ELR (cell line): ENCODE results near the gene NMRK2.
A peak's percentile ranks its signal among the peaks of the same experiment; 100 is the strongest.
"Not testable (repeated sequence)": the region's sequence is repeated elsewhere in the genome, so short reads cannot be mapped to it uniquely, and the experiment has no call there.

ENCODE experiments used
- DNase-seq: peaks from one replicate; pipeline ENCODE4 v3.0.0-alpha.2; 2015; ENCODE audit warnings: low read depth

NMRK2 gene

DNA sequence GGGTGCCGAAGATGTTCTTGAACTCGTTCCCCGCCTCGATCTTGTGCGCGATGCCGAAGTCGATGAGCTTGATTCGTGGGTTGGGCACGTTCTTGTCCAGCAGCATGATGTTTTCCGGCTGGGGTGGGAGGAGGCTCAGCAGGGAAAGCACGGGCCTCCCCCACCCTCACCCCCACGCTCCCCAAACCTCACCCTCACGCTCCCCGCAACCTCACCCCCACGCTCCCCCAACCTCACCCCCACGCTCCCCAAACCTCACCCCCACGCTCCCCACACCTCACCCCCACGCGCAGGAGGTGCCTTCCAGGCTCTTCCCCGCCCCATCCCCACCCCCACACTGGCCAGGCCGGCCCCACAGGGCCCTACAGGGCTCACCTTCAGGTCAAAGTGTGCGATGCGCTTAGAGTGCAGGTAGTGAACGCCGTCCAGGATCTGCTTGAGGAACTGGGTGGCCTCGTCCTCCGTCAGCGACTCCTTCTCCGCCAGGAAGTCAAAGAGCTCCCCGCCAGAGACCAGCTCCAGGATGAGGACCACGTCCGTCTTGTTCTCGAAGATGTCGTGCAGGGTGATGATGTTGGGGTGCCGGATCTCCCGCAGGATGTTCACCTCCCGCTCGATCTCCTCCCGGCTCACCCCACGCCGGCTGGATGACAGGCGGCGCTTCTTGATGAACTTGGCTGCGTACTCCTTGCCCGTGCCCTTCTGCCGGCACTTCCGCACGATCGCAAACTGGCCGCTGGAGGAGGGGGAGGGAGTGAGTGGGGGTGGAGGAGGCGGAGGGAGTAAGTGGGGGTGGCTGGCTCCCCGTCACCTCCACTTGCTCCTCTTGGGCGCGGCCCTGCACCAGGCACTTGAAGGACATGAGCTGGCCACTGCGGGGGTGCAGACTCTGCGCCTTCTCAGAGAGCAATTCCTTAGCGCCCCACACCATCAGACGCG is 31.7 kb downstream of the NMRK2 start:
- DNase-seq = no peak

DNA sequence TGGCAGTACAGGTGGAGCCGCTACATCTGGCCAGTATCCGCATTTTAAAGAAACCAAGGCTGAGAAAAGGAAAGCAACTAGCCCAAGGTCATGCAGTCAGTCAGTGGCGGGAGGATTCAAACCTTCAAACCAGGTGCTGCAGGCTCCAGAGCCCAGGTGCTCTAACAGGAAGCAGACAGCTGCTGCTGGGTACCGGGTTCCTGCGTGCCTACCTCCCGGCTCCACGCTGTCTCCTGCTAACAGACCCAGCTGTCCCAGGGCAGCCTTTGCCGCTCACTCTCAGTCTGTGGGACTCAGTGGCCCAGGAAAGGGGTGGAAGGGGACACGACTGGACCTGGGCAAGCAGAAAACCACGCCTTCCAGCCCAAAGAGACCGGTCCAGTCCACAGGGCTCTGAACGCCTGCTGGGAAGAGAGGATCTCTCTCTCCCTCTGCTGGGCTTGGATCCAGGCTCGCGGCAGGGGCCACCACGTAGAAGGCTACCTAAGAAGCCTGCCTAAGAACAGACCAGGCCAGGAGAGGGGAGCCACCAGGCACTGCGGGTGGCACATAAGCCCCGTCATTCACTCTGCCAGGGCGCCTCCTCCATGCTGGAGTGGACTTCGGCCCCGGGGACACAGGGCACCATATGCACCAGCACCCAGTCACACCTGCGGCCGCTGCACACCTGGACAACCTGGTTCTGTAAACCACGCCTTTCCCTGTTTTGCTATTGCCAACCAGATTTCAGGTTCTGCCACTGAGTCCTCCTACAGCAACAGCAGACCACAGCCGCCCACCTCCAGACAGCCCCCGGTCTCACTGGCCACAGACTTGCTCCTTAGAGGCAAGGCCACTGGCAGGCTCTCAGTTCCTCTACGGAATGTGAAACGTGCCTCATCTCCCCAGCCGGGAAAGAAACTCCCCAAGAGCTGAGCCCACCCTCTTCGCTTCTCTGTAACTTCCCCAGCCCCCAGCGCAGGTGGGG is 33.5 kb downstream of the NMRK2 start:
- DNase-seq = no peak

DNA sequence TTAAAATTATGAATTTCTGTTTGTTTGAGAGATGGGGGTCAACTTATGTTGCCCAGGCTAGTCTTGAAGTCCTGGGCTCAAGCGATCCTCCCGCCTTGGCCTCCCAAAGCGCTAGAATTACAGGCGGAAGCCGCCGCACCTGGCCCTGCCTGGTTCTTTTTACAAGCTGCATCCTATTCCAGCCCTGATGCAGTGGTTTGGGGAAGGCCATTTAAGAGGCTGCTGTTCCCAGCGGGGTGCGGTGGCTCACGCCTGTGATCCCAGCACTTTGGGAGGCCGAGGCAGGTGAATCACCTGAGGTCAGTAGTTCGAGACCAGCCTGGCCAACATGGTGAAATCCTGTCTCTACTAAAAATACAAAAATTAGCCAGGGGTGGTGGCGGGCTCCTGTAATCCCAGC is 35.1 kb downstream of the NMRK2 start:
- DNase-seq = not testable (repeated sequence)

DNA sequence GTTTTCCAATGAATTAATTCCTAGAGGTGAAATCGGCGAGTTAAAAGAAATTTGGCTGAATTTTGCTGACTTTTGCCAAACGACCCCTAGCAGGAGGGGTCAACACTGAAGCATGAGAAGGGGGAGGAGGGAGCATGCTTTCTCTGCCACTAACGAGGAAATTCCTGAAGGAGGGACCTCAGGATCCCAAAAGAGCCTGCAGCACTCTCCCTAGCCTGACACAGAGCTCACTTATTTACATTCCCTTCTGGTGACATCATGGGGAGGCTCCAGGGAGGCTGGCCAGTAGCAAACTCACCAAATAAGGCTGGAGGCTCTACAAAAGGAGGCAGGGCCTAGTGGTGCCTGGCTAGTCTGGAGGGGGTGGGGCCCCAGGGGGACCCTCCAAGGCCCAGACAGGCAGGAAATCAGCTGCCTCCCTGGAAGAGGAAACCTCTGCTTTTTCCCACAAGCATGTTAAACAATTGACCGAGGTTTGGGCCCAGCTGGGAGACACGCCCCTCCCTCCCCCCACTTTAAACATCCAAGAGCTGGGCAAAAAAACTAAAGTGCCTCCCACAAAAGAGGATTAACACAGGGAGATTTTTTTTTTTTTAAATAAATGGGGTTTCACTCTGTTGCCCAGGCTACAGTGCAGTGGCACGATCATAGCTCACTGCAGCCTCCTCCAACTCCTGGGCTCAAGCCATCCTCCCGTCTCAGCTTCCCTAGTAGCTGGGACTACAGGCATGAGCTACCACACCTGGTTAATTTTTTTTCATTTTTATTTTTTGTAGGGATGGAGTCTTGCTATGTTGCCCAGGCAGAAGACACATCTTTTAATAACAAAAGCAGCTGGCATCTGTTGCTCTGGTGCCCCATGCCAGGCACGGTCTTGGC is 35.9 kb downstream of the NMRK2 start:
- peak; percentile 100 for DNase-seq

DNA sequence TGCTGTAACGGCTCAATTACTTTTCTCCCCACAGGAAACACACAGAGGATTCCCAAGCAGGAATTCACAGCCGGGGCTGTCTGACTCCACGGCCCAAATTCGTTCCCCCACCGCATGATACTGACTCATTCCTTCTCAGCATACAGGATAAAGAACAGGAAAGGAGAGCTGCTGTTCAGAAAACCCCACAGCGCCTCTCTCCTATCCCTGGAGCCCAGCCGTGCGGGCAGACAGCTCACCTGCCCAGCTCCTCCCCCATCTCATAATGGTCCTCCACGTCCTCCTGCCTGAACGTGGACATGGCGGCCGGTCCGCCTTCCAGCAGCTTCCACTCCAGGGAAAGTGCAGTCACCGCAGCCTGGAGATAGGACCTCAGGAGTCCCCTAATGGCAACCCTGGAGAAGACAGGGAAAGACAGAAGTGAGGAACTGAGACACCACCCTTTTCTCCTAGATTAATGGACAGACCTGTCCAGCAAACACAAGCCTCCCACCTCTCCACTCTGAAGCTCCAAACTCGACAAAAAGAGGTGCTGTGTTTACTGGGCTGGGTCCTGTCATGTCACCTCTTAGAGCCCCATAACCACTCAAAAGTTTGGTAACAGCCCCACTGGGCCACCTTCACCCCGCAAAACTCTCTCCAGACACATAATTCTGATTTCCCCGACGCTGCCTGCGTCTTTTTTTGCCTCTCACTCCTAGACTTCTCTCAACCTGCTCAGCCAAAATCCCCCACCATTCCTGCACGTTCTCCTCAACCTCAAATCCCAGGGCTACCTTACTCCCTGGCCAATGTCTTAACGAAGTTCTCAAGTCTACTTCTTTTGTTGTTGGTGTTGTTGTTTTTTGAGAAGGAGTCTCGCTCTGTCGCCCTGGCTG is 36.8 kb downstream of the NMRK2 start:
- DNase-seq = peak; percentile 95

DNA sequence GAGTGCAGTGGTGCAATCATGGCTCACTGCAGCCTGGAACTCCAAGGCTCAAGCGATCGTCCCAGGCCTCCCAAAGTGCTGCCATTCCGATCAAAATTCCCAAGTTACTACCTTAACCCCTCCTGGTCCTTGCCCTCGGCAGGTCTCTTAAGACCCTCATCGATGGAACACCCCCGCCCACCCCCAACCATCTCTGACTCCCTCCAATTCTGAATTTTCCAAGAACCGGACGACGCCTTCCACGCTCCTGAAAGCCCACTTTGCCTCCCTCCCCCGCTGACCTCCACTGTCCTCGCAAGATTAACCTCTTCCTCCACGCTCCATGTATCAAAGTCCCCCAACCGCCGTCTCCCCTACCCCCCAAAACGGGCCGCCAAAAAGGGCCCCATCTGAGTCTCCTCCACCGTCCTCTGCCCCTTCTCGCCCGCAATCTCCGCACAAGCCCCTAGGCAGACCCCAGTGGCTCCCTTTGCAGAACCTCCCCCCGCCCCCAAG is 37.5 kb downstream of the NMRK2 start:
- DNase-seq = peak; percentile 22

DNA sequence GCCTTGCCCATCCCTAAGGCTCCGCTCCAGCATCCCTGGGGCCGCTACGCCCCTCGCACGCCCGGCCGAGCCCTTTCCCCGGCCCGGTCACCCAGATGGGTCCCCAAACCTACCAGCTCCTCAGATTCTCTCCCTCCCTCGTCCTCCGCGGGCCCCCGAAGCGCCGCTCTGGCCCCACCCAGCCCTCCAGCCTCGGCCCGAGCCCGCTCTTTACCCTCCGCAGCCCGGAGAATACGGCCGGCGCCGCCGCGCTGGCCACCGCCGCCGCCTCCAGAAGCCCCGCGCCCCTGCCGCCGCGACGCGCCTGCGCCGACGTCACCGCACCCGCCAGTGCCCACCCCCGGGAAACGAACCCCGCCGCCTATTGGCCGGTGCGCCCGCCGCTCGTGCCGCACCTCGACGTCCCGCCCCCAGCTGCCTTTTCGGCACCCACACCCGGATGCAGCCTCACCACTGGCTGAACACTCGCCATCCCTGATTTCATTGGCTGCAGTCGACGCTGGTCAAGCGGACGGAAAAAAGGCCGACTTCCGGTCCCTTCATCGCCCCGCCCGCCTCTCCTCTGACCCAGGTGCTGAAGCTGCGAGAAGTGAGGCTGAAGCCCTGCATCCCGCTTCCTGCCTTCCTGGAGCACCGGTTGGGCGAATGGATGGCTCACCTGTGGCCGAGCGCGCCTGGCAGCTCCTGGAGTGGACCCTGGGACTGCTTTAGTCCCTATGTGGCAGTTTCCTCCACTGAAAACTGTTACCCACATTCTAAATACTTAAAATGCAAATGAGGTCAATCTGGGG is 38.1 kb downstream of the NMRK2 start, which contains the start of gene DAPK3:
Gene DAPK3, minus strand, starts transcription at position 292 of the 791 bp plus-strand sequence. CDS start 1,364 bp downstream, outside the sequence.
- DNase-seq = peak; percentile 99

DNA sequence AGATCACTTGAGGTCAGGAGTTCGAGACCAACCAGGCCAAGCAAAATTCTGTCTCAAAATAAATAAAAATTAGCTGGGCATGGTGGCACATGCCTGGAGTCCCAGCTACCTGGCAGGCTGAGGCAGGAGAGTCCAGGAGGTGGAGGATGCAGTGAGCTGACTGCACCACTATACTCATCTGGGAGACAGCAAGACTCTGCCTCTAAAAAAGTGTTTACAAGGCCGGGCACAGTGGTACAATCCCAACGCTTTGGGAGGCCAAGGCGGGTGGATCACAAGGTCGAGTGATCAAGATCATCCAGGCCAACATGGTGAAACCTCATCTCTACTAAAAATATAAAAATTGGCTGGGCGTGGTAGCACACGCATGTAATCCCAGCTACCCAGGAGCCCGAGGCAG is 42.3 kb downstream of the NMRK2 start:
- peak; percentile 32 for DNase-seq

DNA sequence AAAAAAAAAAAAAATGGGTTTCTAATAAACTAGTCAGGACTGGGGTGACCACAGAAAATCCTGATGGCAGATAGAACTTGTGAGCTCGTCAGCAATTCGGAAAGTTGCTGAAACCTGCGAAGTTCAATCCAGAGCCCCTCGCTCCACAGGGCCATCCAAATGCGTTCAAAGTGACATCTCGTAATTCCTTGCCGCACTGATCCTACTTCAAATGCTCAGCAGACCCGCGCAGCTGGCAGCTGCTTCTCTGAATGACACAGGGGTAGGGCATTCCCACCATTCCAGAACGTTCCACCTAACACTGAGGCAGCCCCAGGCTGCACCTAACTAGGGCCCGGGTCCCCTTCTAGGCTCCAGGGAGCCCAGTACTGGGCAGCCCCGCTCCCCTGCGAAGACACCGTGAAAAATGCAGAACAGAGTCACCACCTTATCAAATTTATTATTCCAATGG is 42.8 kb downstream of the NMRK2 start:
- peak; percentile 30 for DNase-seq

DNA sequence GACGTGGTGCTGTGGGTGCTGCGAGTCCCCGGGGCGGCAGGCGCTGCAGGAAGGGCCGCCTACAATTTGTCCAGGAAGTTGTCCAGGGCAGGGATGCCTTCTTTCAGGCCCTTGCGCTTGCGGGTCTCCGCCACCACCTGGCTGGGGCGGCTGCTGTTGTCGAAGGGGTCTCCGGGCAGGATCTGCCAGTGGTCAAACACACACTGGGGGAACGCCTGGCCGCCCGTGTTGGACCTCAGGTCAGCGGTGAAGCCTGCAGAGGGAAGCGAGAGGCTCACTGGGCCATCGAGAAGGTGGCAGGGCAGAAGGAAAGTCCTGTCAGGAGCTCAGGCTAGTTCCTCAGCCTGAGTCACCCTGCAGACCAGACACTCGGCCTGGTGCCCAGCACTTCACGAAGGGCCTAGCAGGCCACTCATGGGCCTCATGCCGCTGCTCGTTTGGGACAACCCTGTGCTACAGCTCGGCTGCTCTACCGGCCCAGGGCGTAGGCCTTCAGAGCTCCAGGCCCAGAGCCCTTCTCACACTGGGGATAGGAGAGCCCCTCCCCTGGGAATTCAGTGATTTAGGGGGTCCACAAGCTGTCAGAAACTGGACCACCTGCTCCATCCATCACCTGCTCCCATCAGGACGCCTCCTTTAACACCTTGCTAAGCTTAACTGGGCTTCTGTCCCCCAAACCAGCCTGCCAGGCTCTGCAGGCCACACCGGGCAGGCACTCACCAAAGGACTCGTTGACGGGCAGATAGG is 43.8 kb downstream of the NMRK2 start:
- DNase-seq = peak; percentile 54

DNA sequence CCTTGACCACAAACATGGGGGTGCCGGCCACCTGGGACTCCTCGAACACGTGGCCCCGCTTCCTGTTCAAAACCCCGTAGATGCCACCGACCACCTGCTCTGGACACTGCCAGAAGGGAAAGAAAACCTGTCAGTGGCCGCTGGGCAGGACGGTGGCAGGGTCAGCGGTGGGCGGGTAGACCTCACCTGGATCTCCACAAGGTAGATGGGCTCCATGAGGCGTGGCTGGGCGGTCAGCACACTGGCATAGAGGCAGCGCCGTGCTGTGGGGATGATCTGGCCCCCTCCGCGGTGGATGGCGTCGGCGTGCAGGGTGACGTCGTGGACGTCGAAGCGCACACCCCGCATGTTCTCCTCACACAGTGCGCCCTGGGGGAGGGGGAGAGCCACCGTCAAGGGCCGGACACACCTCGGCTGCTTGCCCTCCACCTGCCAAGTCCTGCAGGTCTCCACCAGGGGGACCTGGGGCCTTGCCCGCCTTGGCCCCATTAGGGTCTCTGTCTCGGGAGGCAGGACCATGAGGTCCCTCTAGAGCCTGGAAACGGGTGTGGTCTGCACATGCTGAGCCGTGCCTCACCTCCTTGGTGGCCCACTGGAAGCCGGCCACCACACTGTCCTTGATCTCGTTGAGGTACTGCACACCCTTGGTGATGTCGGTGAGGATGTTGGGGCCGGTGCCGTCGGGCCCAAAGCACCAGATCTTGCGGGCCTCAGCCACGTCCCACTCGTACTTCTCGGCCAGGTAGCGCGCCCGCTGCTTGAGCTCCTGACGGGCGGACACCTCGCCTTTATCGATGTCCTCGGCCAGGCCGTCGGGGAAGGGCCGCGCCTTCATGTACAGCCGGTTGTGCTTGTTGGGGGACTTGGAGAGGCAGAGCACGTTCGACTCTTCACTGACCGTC is 44.6 kb downstream of the NMRK2 start:
- peak; percentile 32 for DNase-seq

DNA sequence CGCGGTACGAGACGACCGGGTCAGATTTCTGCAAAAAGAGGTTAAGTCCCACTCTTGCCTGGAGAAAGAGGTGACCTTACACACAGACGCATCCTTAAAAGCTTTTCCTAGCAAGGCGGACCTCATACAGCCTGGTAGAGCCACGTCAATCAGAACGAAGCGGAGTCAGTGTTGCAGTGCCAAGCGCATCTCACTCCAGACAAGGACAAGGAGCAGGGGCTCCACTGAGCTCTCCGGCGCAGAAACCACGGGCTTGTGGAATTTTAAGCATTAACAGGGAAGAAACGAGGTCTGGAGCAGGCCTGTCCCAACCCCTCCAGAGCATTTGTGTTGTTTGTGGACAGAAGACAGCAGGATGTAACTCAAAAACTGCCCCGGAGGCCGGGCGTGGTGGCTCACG is 45.3 kb downstream of the NMRK2 start:
- DNase-seq = no peak

DNA sequence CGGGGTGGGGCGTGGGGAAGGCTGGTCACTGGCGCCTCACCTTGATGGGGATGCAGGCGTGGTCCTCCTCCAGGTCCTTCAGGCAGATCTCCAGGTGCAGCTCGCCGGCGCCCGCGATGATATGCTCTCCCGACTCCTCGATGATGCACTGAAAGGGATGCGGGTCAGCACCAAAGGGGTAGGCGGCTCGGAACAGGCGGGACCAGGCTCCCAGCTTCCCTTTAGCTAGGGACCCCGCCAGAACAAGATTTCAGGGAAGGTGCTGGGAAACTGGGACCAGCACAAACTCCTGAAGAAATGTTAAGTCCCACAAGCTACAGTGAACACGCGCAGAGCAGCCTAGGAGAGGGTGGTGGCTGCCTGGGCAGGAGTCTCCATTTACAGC is 46.4 kb downstream of the NMRK2 start:
- no peak for DNase-seq

DNA sequence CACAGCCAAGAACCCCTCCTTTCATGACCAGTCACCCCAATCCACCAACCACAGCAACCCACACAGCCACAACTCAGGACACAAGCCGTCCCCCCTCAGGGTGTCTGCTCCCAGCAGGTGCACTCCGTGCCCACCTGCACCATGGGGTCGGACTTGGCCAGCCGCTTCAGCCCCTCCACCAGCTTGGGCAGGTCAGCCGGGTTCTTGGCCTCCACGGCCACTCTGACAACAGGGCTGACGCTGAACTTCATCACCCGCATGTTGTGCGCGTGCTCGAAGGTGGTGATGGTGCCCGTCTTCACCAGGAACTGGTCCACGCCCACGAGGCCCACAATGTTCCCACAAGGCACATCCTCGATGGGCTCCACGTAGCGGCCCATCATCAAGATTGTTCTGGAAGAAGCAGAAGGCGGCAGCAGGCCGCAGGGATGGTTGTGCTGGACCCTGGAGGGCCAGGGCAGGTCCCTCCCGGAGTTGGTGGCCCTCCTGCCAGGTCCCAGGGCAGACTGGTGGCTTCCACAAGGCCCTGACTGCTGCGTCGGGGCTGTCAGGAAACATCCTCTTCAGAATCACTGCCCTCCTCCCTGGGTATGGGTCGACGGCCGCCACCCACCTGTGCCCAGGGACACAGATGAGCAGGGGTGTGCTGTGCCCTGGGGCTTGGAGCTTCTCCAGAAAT is 46.9 kb downstream of the NMRK2 start:
- no peak for DNase-seq

DNA sequence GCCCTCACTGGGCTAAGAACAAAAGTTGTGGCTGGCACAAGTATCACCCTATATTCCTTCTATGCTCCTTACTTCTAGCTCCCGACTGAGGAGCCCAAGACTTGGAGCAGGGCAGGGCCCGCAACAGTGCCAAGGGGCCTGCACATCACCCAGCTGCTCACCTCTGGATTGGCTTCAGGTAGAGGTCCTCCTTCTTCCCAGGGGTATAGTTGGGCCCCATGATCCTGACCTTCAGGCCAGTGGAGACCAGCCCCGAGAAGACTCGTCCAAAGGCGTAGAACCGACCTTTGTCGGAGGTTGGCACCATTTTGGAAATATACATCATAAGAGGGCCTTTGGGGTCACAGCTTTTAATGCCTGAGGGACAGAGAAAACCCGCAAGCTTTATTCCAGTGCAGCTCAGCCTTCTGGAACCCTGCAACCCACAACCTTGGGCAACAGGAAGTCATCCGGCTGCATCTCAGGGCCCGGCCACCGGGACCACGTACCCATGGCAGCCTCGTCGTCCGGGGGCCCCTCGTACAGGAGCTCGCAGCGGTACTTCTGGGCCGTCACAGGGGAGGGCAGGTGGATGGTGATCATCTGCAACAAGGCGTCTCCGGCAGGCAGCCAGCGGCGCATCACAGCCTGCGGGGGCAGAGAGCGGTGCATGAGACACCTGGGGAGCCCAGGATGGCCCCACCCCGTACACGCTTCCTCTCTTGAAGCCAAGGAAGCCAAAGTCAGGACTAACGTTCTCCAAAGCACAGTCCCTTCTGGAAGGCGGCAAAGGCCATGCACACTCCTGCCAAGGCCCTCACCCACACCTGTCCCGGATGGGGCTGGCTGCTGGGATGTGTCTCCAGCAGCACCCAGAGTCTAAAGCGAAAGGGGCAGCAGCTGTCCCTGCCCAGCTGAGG is 47.7 kb downstream of the NMRK2 start:
- DNase-seq = no peak

DNA sequence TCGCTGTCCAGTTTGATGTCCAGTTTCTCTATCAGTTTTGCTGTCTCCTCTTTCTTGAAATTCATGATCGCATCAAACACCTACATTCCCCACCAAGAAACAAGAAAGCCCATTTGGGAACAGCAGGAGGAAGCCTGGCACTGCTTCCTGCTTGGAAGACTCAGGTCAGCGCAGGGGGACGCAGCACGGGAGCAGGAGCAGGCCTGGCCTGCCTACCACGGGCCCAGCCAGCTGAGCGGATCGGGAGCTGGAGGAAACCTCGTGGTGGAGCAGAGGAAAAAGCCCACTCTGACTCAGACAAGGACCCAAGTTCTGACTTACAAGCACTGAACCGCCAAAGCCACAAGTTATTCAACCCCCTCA is 48.5 kb downstream of the NMRK2 start:
- DNase-seq = peak; percentile 19
